Astrocyte (in vitro differentiated cells and primary cell): ENCODE data around the gene CELF6. TPM values are rescaled to one million over a fixed set of nuclear protein-coding genes. Genes with fewer than 3 reads are reported as not detected.

Source experiments
- DNase-seq: peaks from one replicate; pipeline ENCODE4 v3.0.0-alpha.2; 2010; ENCODE audit warnings: low read depth
- FAIRE-seq: peaks from 2 replicates; lab custom pipeline; 2011; peaks lifted over from hg19 to GRCh38; lab: Jason Lieb, UNC
- H2AFZ ChIP-seq: 2 replicates; pipeline ENCODE4 v1.6.0; 2012; ENCODE audit warnings: low read depth, low read length, inconsistent platforms
- H3K27ac ChIP-seq: 2 replicates; pipeline ENCODE4 v1.5.1; 2011; ENCODE audit warnings: low read depth, low read length, inconsistent platforms
- H3K27me3 ChIP-seq: 2 replicates; pipeline ENCODE4 v1.6.0; 2011; ENCODE audit warnings: low read length, inconsistent platforms; ENCODE audit not compliant: insufficient read depth
- H3K36me3 ChIP-seq: 2 replicates; pipeline ENCODE4 v1.5.1; 2011; ENCODE audit warnings: low read length, inconsistent platforms; ENCODE audit not compliant: insufficient read depth
- H3K4me1 ChIP-seq: 2 replicates; pipeline ENCODE4 v1.5.1; 2011; ENCODE audit warnings: low read length, inconsistent platforms; ENCODE audit not compliant: insufficient read depth
- H3K4me2 ChIP-seq: 2 replicates; pipeline ENCODE4 v1.6.0; 2012; ENCODE audit warnings: low read length, inconsistent platforms
- H3K4me3 ChIP-seq: 2 replicates; pipeline ENCODE4 v1.5.1; 2011; ENCODE audit warnings: low read depth, mild to moderate bottlenecking, low read length, inconsistent platforms; ENCODE audit not compliant: insufficient read depth
- H3K79me2 ChIP-seq: 2 replicates; pipeline ENCODE4 v1.6.0; 2012; ENCODE audit warnings: mild to moderate bottlenecking, low read length, inconsistent platforms; ENCODE audit not compliant: insufficient read depth
- H3K9ac ChIP-seq: 2 replicates; pipeline ENCODE4 v1.6.0; 2012; ENCODE audit warnings: mild to moderate bottlenecking, low read length, inconsistent platforms
- H3K9me3 ChIP-seq: 2 replicates; pipeline ENCODE4 v1.5.1; 2012; ENCODE audit warnings: low read depth, mild to moderate bottlenecking, low read length, inconsistent platforms; ENCODE audit not compliant: insufficient read depth
- H4K20me1 ChIP-seq: 2 replicates; pipeline ENCODE4 v1.6.0; 2012; ENCODE audit warnings: low read length, inconsistent platforms; ENCODE audit not compliant: insufficient read depth
- H3K27ac Mint-ChIP-seq: one replicate; pipeline ENCODE4 v1.8.0; 2021; ENCODE audit warnings: mild to moderate bottlenecking, mixed read lengths; ENCODE audit not compliant: unreplicated experiment
- H3K27me3 Mint-ChIP-seq: one replicate; pipeline ENCODE4 v1.8.0; 2021; ENCODE audit warnings: low read depth, mixed read lengths; ENCODE audit not compliant: unreplicated experiment
- H3K36me3 Mint-ChIP-seq: one replicate; pipeline ENCODE4 v1.8.0; 2021; ENCODE audit warnings: low read depth, mixed read lengths; ENCODE audit not compliant: unreplicated experiment
- H3K4me1 Mint-ChIP-seq: one replicate; pipeline ENCODE4 v1.8.0; 2021; ENCODE audit warnings: low read depth, mixed read lengths; ENCODE audit not compliant: unreplicated experiment
- H3K4me3 Mint-ChIP-seq: one replicate; pipeline ENCODE4 v1.8.0; 2021; ENCODE audit warnings: mild to moderate bottlenecking, moderate library complexity, mixed read lengths; ENCODE audit not compliant: unreplicated experiment
- H3K9me3 Mint-ChIP-seq: one replicate; pipeline ENCODE4 v1.8.0; 2021; ENCODE audit warnings: mild to moderate bottlenecking, mixed read lengths; ENCODE audit not compliant: unreplicated experiment
- EZH2 ChIP-seq: IDR thresholded peaks from 2 replicates; pipeline ENCODE4 v1.6.1; 2012; ENCODE audit warnings: mild to moderate bottlenecking, low read length, inconsistent platforms; ENCODE audit not compliant: insufficient read depth
- total RNA-seq: library from RNA; stranded (reverse); gene quantifications from 2 replicates; pipeline ENCODE4 v1.2.1, GENCODE V29; 2021
- TF ChIP-seq, protein P1 (sequence below): IDR thresholded peaks from 2 replicates; pipeline ENCODE4 v1.5.1; 2011; ENCODE audit warnings: low read depth, mild to moderate bottlenecking, inconsistent platforms, low read length, moderate library complexity; ENCODE audit not compliant: insufficient read depth

CELF6 gene
- total RNA-seq, 1 donor from 2014 or later = not detected

DNA sequence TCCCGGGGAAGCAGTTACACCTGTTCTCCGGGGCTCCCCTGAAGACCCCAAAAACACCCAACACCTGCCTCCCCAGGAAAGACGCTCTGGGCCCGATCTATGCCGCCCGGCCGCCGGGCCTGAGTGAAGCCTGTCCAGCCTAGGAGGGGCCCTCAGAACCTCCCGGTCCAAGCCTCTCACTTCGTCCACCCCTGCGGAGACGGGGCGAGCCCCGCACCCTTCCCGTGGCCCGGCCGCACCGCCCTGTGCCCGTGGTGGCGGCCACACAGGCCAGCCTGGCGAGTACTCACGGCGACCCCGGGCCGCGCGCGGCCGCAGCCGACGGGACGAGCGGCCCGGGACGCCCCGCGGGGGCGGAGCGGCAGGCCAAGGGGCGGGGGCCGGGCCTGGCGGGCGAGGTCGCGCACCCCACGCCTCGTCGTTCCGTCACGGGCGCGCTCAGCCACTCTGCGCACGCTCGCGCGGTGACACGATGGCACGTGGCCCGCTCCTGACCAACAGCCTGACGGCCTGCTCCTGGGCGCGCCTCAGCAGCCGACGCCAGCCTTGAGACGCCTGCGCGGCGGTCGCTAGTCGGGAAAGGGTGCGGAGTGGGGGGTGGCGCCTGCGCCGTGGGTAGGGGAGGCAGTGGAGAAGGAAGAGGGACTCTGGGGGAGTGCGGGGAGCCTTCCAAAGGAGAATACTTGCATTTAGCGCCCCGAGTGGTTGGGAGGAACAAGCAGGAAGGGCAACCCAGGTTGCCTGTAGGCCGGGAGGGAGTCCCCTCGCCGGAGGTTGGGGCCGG is 47.6 kb downstream of the CELF6 start, which contains the start of gene PARP6:
PARP6 (minus strand) TSS at position 342 of the 784 bp plus-strand sequence. CDS start 5,077 bp downstream, outside the sequence.
- peak within 1 kb of the TSS; percentile 97 for H3K9ac ChIP-seq
- Mint-ChIP-seq H3K4me3 (peak within 1 kb of the TSS; percentile 95), H3K27me3 (peaks cover 13% of the 10 kb centered on the region), H3K27ac (peak within 1 kb of the TSS; percentile 83), H3K9me3 (no peaks in the 10 kb centered on the region), H3K36me3 (no peaks in the 10 kb centered on the region), H3K4me1 (peaks cover 11% of the 10 kb centered on the region)
- H3K4me1 ChIP-seq = peaks cover 11% of the 10 kb centered on the region
- H3K4me2 ChIP-seq = peak within 1 kb of the TSS; percentile 94
- peak within 1 kb of the TSS; percentile 82 for H2AFZ ChIP-seq
- peaks cover 6% of the 10 kb centered on the region for H3K36me3 ChIP-seq
- peak; percentile 96 for DNase-seq
- H3K9me3 ChIP-seq = no peaks in the 10 kb centered on the region
- peaks cover 37% of the 10 kb centered on the region for H3K79me2 ChIP-seq
- peak within 1 kb of the TSS; percentile 70 for H3K27ac ChIP-seq
- H4K20me1 ChIP-seq = peaks cover 9% of the 10 kb centered on the region
- peak within 1 kb of the TSS; percentile 92 for H3K4me3 ChIP-seq
- TF ChIP-seq, protein P1, sequence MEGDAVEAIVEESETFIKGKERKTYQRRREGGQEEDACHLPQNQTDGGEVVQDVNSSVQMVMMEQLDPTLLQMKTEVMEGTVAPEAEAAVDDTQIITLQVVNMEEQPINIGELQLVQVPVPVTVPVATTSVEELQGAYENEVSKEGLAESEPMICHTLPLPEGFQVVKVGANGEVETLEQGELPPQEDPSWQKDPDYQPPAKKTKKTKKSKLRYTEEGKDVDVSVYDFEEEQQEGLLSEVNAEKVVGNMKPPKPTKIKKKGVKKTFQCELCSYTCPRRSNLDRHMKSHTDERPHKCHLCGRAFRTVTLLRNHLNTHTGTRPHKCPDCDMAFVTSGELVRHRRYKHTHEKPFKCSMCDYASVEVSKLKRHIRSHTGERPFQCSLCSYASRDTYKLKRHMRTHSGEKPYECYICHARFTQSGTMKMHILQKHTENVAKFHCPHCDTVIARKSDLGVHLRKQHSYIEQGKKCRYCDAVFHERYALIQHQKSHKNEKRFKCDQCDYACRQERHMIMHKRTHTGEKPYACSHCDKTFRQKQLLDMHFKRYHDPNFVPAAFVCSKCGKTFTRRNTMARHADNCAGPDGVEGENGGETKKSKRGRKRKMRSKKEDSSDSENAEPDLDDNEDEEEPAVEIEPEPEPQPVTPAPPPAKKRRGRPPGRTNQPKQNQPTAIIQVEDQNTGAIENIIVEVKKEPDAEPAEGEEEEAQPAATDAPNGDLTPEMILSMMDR = peak; percentile 52
- no peak for TF ChIP-seq EZH2
- no peak for FAIRE-seq
- peaks cover 3% of the 10 kb centered on the region for H3K27me3 ChIP-seq

DNA sequence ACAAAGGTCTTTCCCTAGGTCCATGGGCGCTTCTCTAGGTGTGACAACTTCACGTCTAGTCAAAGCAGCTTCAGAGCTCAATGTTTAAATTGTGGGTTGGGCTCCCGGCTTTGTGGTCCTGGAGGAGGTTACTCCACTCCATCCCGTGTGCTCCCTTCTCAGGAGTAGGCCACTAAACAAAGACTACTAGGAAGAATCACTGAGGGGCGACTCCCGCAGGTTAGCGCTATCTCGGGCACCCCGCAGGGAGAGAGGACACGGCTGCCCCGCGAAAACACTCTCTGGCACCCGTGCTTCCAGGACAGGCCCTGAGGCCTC is 48.1 kb downstream of the CELF6 start:
- no peak for FAIRE-seq
- peaks cover 14% of the 10 kb centered on the region for H4K20me1 ChIP-seq
- Mint-ChIP-seq H3K27ac (peak overlapping the region; percentile 53), H3K4me3 (peak overlapping the region; percentile 95), H3K27me3 (peaks cover 10% of the 10 kb centered on the region), H3K9me3 (no peaks in the 10 kb centered on the region), H3K36me3 (peaks cover 4% of the 10 kb centered on the region), H3K4me1 (peaks cover 12% of the 10 kb centered on the region)
- H3K4me2 ChIP-seq = peak overlapping the region; percentile 94
- H3K27ac ChIP-seq = peak overlapping the region; percentile 70
- DNase-seq = peak; percentile 6
- H3K4me1 ChIP-seq = peaks cover 11% of the 10 kb centered on the region
- H3K79me2 ChIP-seq = peaks cover 37% of the 10 kb centered on the region
- H3K27me3 ChIP-seq = peaks cover 3% of the 10 kb centered on the region
- peak overlapping the region; percentile 97 for H3K9ac ChIP-seq
- H2AFZ ChIP-seq = peak overlapping the region; percentile 82
- TF ChIP-seq, protein P1 = no peak
- no peak for TF ChIP-seq EZH2
- peaks cover 11% of the 10 kb centered on the region for H3K36me3 ChIP-seq
- peak overlapping the region; percentile 92 for H3K4me3 ChIP-seq
- H3K9me3 ChIP-seq = no peaks in the 10 kb centered on the region

DNA sequence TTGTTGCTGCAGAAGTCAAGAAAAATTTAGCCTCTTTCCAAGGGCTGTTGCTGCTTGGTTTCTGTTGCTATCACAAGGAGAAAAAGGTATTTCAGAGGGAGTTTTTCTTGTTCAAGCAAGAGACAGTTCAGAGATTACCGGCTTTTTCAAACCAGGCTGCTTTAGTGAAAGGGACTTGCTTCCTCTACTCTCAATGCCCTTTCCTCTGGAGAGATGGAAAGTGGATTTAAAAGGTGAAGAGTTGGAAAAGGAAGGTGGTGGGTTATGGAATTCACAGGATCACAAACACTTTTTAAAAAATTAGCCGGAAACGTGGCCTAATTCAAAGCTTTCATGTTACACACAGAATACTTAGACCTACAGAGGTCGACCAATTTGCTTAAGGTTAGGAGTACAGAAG is 48.7 kb downstream of the CELF6 start:
- Histone ChIP-seq H4K20me1 (peaks cover 18% of the 10 kb centered on the region), H3K27ac (no peak overlapping the region), H3K4me1 (peaks cover 11% of the 10 kb centered on the region), H3K4me2 (peak overlapping the region; percentile 94), H3K9me3 (no peaks in the 10 kb centered on the region), H3K9ac (peak overlapping the region; percentile 97), H3K36me3 (peaks cover 17% of the 10 kb centered on the region), H2AFZ (no peak overlapping the region), H3K79me2 (peaks cover 37% of the 10 kb centered on the region), H3K27me3 (peaks cover 3% of the 10 kb centered on the region), H3K4me3 (peak overlapping the region; percentile 92)
- H3K36me3 Mint-ChIP-seq = peaks cover 4% of the 10 kb centered on the region
- TF ChIP-seq EZH2 = no peak
- TF ChIP-seq, protein P1 = no peak
- DNase-seq (no peak), FAIRE-seq (no peak)
- H3K9me3 Mint-ChIP-seq = no peaks in the 10 kb centered on the region
- no peak overlapping the region for H3K27ac Mint-ChIP-seq
- peaks cover 12% of the 10 kb centered on the region for H3K4me1 Mint-ChIP-seq
- peak overlapping the region; percentile 95 for H3K4me3 Mint-ChIP-seq
- peaks cover 6% of the 10 kb centered on the region for H3K27me3 Mint-ChIP-seq
